Measurements from ENCODE around the gene ATG101. TPM values are rescaled to one million over a fixed set of nuclear protein-coding genes. Genes with fewer than 3 reads are reported as not detected.
A peak's percentile ranks its signal among the peaks of the same experiment; 100 is the strongest.

ATG101 gene
- total and polyA plus RNA-seq, 2 experiments from 2014 or later, result 27.7 to 60.3 TPM

GRCh38 chr12:52086944-52087835, 17.4 kb downstream of the ATG101 start:
- Mint-ChIP-seq H3K4me3 (no peak overlapping the region), H3K9me3 (no peaks in the 10 kb centered on the region), H3K27me3 (ENCODE audit: insufficient read depth, low read depth, poor library complexity) (peaks cover 4% of the 10 kb centered on the region), H3K36me3 (ENCODE audit: low read depth) (no peaks in the 10 kb centered on the region; the same call in 2 of the 3 replicates), H3K4me1 (peaks cover 25% of the 10 kb centered on the region), H3K27ac (no peak overlapping the region)
- Histone ChIP-seq H3K79me2 (replicated peaks; ENCODE audit: insufficient read depth) (no peaks in the 10 kb centered on the region), H3K4me2 (no peak overlapping the region), H3K4me1 (ENCODE audit: insufficient read depth) (peaks cover 21% of the 10 kb centered on the region; the same call in 1 of the 2 replicates), H2AFZ (no peak overlapping the region), H3K27ac (ENCODE audit: low read depth) (no peak overlapping the region), H3F3A (replicated peaks; ENCODE audit: low read depth) (0 out of 2 replicates have a peak, but pooled peaks cover 4% of the 10 kb centered on the region), H3K4me3 (no peak overlapping the region), H3K9me2 (ENCODE audit: insufficient read depth) (no peaks in the 10 kb centered on the region), H3K27me3 (ENCODE audit: insufficient read depth) (no peaks in the 10 kb centered on the region), H4K20me1 (replicated peaks; ENCODE audit: insufficient read depth) (no peaks in the 10 kb centered on the region), H3K36me3 (ENCODE audit: insufficient read depth) (no peaks in the 10 kb centered on the region)
- no peak for DNase-seq (ENCODE audit: low spot score)
- TF ChIP-seq CTCF (conservative IDR thresholded peaks at IDR 0.05; ENCODE audit: low read depth in 2 of 2) (no peak), EZH2phosphoT487 (IDR thresholded peaks at IDR 0.05; ENCODE audit: unreplicated experiment) (no peak), POLR2AphosphoS5 (IDR thresholded peaks at IDR 0.05; ENCODE audit: low read depth) (no peak), NANOG (IDR thresholded peaks at IDR 0.05; ENCODE audit: borderline replicate concordance) (no peak)
- ATAC-seq, result no peak

DNA sequence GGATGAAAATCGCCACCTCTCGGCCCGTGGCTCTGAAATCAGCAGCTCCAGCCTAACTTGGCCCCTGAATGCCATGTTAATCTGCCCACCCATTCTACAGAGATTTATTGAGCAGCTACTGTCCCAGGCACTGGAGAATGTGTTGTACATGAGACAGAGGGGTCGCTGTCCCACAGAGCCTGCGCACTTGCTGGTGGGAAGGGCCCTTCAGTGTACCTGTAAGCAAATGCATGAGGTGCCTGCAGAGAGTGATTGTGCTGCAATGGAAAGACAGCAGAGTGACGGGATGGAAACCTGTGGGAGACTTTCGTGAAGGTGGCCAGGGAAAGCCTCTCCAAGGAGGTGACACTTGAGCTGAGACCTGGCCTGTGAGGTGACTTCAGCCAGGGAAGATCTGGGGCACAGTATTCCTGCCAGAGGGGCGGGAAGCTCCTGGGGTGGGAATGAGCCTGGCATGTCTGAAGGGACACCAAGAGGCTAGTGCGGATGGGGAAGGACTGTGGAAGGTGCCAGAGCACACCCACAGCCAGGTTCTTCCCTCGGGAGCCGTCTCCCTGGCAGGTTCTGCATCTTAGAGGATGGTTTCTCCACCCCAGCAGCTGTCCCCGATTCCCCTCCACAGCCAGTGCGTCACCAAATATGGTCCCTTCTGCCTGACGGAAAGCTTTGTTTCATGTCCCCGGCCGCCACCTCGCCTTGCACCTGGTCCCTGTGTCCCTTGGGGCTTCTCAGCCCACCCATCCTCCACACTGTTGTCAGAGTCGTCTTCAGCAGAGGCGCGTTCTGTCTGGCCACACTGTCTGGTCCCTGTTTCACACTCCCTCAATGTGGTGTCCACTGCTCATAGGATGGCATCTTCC, 18.4 kb downstream of the ATG101 start:
- no peaks in the 10 kb centered on the region for H3K79me2 ChIP-seq (replicated peaks; ENCODE audit: insufficient read depth)
- no peak overlapping the region for H3K4me3 Mint-ChIP-seq
- no peak overlapping the region for H3K4me3 ChIP-seq
- peak overlapping the region; percentile 14; the same call in 1 of the 2 replicates for H3K27ac Mint-ChIP-seq
- H3K4me1 Mint-ChIP-seq, result peaks cover 19% of the 10 kb centered on the region
- H3K27me3 Mint-ChIP-seq (ENCODE audit: insufficient read depth, low read depth, poor library complexity), result peaks cover 2% of the 10 kb centered on the region
- DNase-seq (ENCODE audit: low spot score) (no peak), ATAC-seq (no peak)
- no peaks in the 10 kb centered on the region for H3K9me3 Mint-ChIP-seq
- no peaks in the 10 kb centered on the region for H3K9me2 ChIP-seq (ENCODE audit: insufficient read depth)
- no peaks in the 10 kb centered on the region for H3K36me3 ChIP-seq (ENCODE audit: insufficient read depth)
- no peaks in the 10 kb centered on the region for H4K20me1 ChIP-seq (replicated peaks; ENCODE audit: insufficient read depth)
- no peak overlapping the region for H3K4me2 ChIP-seq
- H3K36me3 Mint-ChIP-seq (ENCODE audit: low read depth), result no peaks in the 10 kb centered on the region; the same call in 2 of the 3 replicates
- no peak overlapping the region for H3K27ac ChIP-seq (ENCODE audit: low read depth)
- 0 out of 2 replicates have a peak, but pooled peaks cover under 1% of the 10 kb centered on the region for H3F3A ChIP-seq (replicated peaks; ENCODE audit: low read depth)
- H3K4me1 ChIP-seq (ENCODE audit: insufficient read depth), result peaks cover 14% of the 10 kb centered on the region; the same call in 1 of the 2 replicates
- TF ChIP-seq JUNB (IDR thresholded peaks at IDR 0.05; ENCODE audit: unreplicated experiment) (no peak), ETS1 (IDR thresholded peaks at IDR 0.05) (no peak)
- H2AFZ ChIP-seq, result no peak overlapping the region
- no peaks in the 10 kb centered on the region for H3K27me3 ChIP-seq (ENCODE audit: insufficient read depth)
